ENCODE results near the gene PANK4. TPM values are rescaled to one million over a fixed set of nuclear protein-coding genes. Genes with fewer than 3 reads are reported as not detected.

PANK4 gene
- total and polyA plus RNA-seq, 2 of the 8 experiments (the other 6 are each of a cell fraction or from before 2014, with no cell fraction given): 20.1 to 29.7 TPM

- H4K91ac ChIP-seq (replicated peaks; ENCODE audit: insufficient read length, low read length): no peak overlapping the region
- no peak overlapping the region for H3K18ac ChIP-seq (ENCODE audit: extremely low read depth, low read length)
- H3K9me3 ChIP-seq (ENCODE audit: insufficient read depth in 2 of 2, low read depth in 1 of 2, low read length in 1 of 2): no peaks in the 10 kb centered on the region
- H4K5ac ChIP-seq (ENCODE audit: insufficient read length, low read depth, low read length): no peak overlapping the region
- no peak overlapping the region for H3K56ac ChIP-seq (replicated peaks; ENCODE audit: insufficient read length, low read depth, low read length)
- no peak overlapping the region for H2BK120ac ChIP-seq (replicated peaks; ENCODE audit: low read depth, low read length)
- peaks cover 4% of the 10 kb centered on the region; the same call in 1 of the 2 replicates for H3K23me2 ChIP-seq (ENCODE audit: low read depth, low read length)
- no peaks in the 10 kb centered on the region for H3K79me2 ChIP-seq (ENCODE audit: control insufficient read depth in 1 of 2, insufficient read depth in 2 of 2, low read length in 2 of 2)
- no peak overlapping the region for H3K9ac ChIP-seq (replicated peaks in 1 of 4; ENCODE audit: extremely low read depth in 1 of 4, low read depth in 3 of 4, low read length in 3 of 4)
- H2BK12ac ChIP-seq (ENCODE audit: low read depth, low read length): no peak overlapping the region
- WGBS, 2 experiments (ENCODE audit: extremely low coverage in 1 of 2, insufficient coverage in 1 of 2, insufficient read length in 1 of 2, insufficient replicate concordance in 2 of 2, low coverage in 1 of 2, low lambda C conversion rate in 2 of 2, missing lambda C conversion rate in 1 of 2): 57% methylated on average over 7 of the region's 7 CpGs; no CpG with 5 or more reads in 1 of the 2 experiments
- H3K4me2 ChIP-seq (ENCODE audit: insufficient read depth in 1 of 2, low read depth in 2 of 2, low read length in 2 of 2): no peak overlapping the region
- peaks cover 17 to 80% (median 60%) of the 10 kb centered on the region in 4 experiments for H3K27me3 ChIP-seq (replicated peaks in 1 of 4; ENCODE audit: control insufficient read depth in 3 of 4, extremely low read depth in 1 of 4, insufficient read depth in 3 of 4, low read length in 3 of 4)
- H2BK20ac ChIP-seq (ENCODE audit: low read length): no peak overlapping the region
- no peak overlapping the region for H2AFZ ChIP-seq (ENCODE audit: low read length)
- no peak overlapping the region for H2AK5ac ChIP-seq (ENCODE audit: low read depth, low read length)
- no peak overlapping the region for H3K4me3 ChIP-seq (ENCODE audit: extremely low read depth in 1 of 4, insufficient read depth in 2 of 4, low read depth in 3 of 4, low read length in 4 of 4)
- ChIA-PET POLR2A (ENCODE audit: partially characterized antibody) (interaction anchor here (1.4 to 2.9 kb wide), 2 partner anchors 8 to 10 kb away, joined by 6 to 13 read pairs; partner anchors contain the start of gene PANK4), CTCF (ENCODE audit: partially characterized antibody) (interaction anchor here (0.7 to 3.7 kb wide), 8 partner anchors 10 to 118 kb away, joined by 3 to 16 read pairs (median 6); no protein-coding TSS in a partner anchor)
- H3K4me1 ChIP-seq (replicated peaks in 1 of 4; ENCODE audit: control insufficient read depth in 3 of 4, insufficient read depth in 4 of 4, low read length in 3 of 4): peaks cover 0 to 21% (median 13%) of the 10 kb centered on the region in 4 experiments; a peak in 6 of 7 replicates
- H4K20me1 ChIP-seq (replicated peaks in 1 of 2; ENCODE audit: control insufficient read depth in 1 of 2, insufficient read depth in 2 of 2, low read length in 2 of 2): peaks cover 0 to 10% of the 10 kb centered on the region in 2 experiments
- no peak overlapping the region for H4K8ac ChIP-seq (ENCODE audit: extremely low read depth, insufficient read depth, low read length)
- no peaks in the 10 kb centered on the region for H3K36me3 ChIP-seq (ENCODE audit: control insufficient read depth in 2 of 4, insufficient read depth in 4 of 4, low read length in 3 of 4)
- H3K79me1 ChIP-seq (ENCODE audit: low read depth, low read length): no peaks in the 10 kb centered on the region
- no peak overlapping the region for H2BK5ac ChIP-seq (ENCODE audit: low read depth, low read length)
- FAIRE-seq: no peak
- no peak overlapping the region for H2BK15ac ChIP-seq (ENCODE audit: low read length)
- H3K23ac ChIP-seq (ENCODE audit: insufficient read length): no peak overlapping the region
- no peak overlapping the region for H3K14ac ChIP-seq (ENCODE audit: insufficient read length)
- H3K4ac ChIP-seq (replicated peaks; ENCODE audit: insufficient read length, low read depth, low read length): no peak overlapping the region
- H3K27ac ChIP-seq (ENCODE audit: low read depth, low read length): no peak overlapping the region
- DNase-seq (ENCODE audit: low read depth in 1 of 2, low spot score in 2 of 2): no peak
- TF ChIP-seq TBP (IDR thresholded peaks at IDR 0.05; ENCODE audit: low read depth, low read length) (no peak), SIRT6 (IDR thresholded peaks at IDR 0.05; ENCODE audit: low read length) (no peak), TAF7 (optimal IDR thresholded peaks at IDR 0.05; ENCODE audit: borderline replicate concordance, low read depth, low read length) (no peak), MAFK (IDR thresholded peaks at IDR 0.05; ENCODE audit: low read depth, low read length) (no peak), POLR2AphosphoS5 (IDR thresholded peaks at IDR 0.05; ENCODE audit: low read depth, low read length) (no peak)
Measured at GRCh38 chr1:2534315-2534686, 7.9 kb upstream of the PANK4 start.

Measured in H1 (cell line).